HG02763 (cell line): ENCODE measurements around the gene CALML3.

ENCODE experiments used
- ATAC-seq: cut with Tn5 transposase; IDR thresholded peaks from one replicate; pipeline ENCODE4 v1.9.1; 2021; ENCODE audit warnings: mild to moderate bottlenecking, moderate library complexity; ENCODE audit not compliant: unreplicated experiment

Gene CALML3

GRCh38 chr10:5565671-5566581 lies 41.2 kb downstream of the CALML3 start:
- no peak for ATAC-seq

GRCh38 chr10:5566614-5567013 lies 41.9 kb downstream of the CALML3 start:
- no peak for ATAC-seq

- no peak for ATAC-seq
These were observed 42.7 kb downstream of the CALML3 start for GRCh38 chr10:5567477-5567876.

GRCh38 chr10:5568984-5569383 lies 44.2 kb downstream of the CALML3 start:
- ATAC-seq: no peak

- ATAC-seq: no peak
These were observed 44.8 kb downstream of the CALML3 start for GRCh38 chr10:5569568-5569967.

GRCh38 chr10:5570007-5570655 lies 45.4 kb downstream of the CALML3 start:
- ATAC-seq: no peak

GRCh38 chr10:5570979-5571810 lies 46.4 kb downstream of the CALML3 start:
- no peak for ATAC-seq

GRCh38 chr10:5571826-5572225 lies 47.1 kb downstream of the CALML3 start:
- no peak for ATAC-seq

GRCh38 chr10:5573319-5573950 lies 48.7 kb downstream of the CALML3 start:
- no peak for ATAC-seq

- no peak for ATAC-seq
These were observed 49.3 kb downstream of the CALML3 start for GRCh38 chr10:5573968-5574641.

GRCh38 chr10:5574642-5575131 lies 49.9 kb downstream of the CALML3 start:
- ATAC-seq: no peak

- no peak for ATAC-seq
These were observed 50.4 kb downstream of the CALML3 start for GRCh38 chr10:5575144-5575481.

GRCh38 chr10:5575482-5576153 lies 50.9 kb downstream of the CALML3 start:
- no peak for ATAC-seq

GRCh38 chr10:5576154-5576748 lies 51.5 kb downstream of the CALML3 start:
- no peak for ATAC-seq
